ENCODE results near the gene PLSCR1. TPM values are rescaled to one million over a fixed set of nuclear protein-coding genes. Genes with fewer than 3 reads are reported as not detected.

The PLSCR1 gene
- total RNA-seq, 1 experiment from 2014 or later, result 48.9 TPM

DNA sequence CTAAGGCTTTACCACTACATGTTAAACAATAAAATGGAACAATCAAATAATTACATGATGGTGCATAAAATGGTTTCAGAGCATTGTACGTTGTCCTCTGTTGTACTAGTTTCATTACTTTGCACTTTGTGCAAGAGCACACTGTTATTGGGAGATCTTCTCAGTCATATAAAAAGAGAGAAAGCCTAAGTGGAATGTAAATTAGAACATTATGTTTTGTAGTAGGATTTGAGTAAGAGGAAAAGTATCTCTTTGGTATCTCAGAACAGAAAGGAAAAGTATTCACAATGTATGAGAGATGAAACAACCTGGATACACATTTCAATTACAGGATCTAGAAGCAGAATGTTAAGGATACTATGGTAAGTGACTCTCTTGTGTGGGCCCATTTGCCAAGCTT is 48.2 kb downstream of the PLSCR1 start:
- no peaks in the 10 kb centered on the region for H3K23me2 ChIP-seq (ENCODE audit: insufficient read length, low read depth, low read length, poor library complexity, severe bottlenecking)
- no peak overlapping the region for H4K5ac ChIP-seq (ENCODE audit: insufficient read length, low read depth, low read length)
- peaks cover 8 to 10% of the 10 kb centered on the region in 2 experiments; a peak in 3 of 5 replicates for H3K9me3 Mint-ChIP-seq
- H3K14ac ChIP-seq (ENCODE audit: insufficient read depth, low read length), result no peak overlapping the region
- H2BK12ac ChIP-seq (ENCODE audit: insufficient read length, low read depth, low read length), result no peak overlapping the region
- H4K91ac ChIP-seq (ENCODE audit: insufficient read length, low read depth, low read length), result no peak overlapping the region
- no peak overlapping the region for H2AK5ac ChIP-seq (ENCODE audit: insufficient read length, low read length)
- TF ChIP-seq, protein P1, sequence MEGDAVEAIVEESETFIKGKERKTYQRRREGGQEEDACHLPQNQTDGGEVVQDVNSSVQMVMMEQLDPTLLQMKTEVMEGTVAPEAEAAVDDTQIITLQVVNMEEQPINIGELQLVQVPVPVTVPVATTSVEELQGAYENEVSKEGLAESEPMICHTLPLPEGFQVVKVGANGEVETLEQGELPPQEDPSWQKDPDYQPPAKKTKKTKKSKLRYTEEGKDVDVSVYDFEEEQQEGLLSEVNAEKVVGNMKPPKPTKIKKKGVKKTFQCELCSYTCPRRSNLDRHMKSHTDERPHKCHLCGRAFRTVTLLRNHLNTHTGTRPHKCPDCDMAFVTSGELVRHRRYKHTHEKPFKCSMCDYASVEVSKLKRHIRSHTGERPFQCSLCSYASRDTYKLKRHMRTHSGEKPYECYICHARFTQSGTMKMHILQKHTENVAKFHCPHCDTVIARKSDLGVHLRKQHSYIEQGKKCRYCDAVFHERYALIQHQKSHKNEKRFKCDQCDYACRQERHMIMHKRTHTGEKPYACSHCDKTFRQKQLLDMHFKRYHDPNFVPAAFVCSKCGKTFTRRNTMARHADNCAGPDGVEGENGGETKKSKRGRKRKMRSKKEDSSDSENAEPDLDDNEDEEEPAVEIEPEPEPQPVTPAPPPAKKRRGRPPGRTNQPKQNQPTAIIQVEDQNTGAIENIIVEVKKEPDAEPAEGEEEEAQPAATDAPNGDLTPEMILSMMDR (conservative IDR thresholded peaks at IDR 0.05), result no peak
- no peaks in the 10 kb centered on the region for H3K27me3 ChIP-seq (ENCODE audit: insufficient read depth, low read length)
- no peak overlapping the region for H3K18ac ChIP-seq (ENCODE audit: insufficient read length, low read depth, low read length)
- no peak overlapping the region for H3K27ac Mint-ChIP-seq
- no peak for DNase-seq
- H3K27me3 Mint-ChIP-seq (ENCODE audit: low read depth), result no peaks in the 10 kb centered on the region
- no peak overlapping the region for H3K23ac ChIP-seq (ENCODE audit: insufficient read length, low read depth, low read length)
- no peaks in the 10 kb centered on the region for H3K4me1 ChIP-seq (ENCODE audit: insufficient read depth, low read length)
- no peak overlapping the region for H2BK5ac ChIP-seq (ENCODE audit: insufficient read length, low read length)
- H3K79me1 ChIP-seq (ENCODE audit: insufficient read depth, low read depth, low read length, poor library complexity, severe bottlenecking), result no peaks in the 10 kb centered on the region
- no peak overlapping the region for H4K8ac ChIP-seq (replicated peaks; ENCODE audit: insufficient read length, low read depth, low read length)
- no peak overlapping the region for H3K4me2 ChIP-seq (ENCODE audit: insufficient read depth, insufficient read length, low read length)
- no peak overlapping the region for H3K4ac ChIP-seq (ENCODE audit: low read depth, low read length)
- H3K9me3 ChIP-seq (ENCODE audit: control insufficient read depth, low read depth, low read length), result no peaks in the 10 kb centered on the region
- no peak overlapping the region for H3K27ac ChIP-seq (ENCODE audit: insufficient read length, low read depth, low read length)
- H3K36me3 Mint-ChIP-seq (ENCODE audit: insufficient read depth in 1 of 3, low read depth in 3 of 3), result peaks cover 0 to 13% (median 0%) of the 10 kb centered on the region in 3 experiments; a peak in 3 of 7 replicates
- peaks cover 7 to 10% of the 10 kb centered on the region in 2 experiments; a peak in 3 of 4 replicates for H3K4me1 Mint-ChIP-seq
- H3K4me3 Mint-ChIP-seq, result no peak overlapping the region
- H2BK15ac ChIP-seq (ENCODE audit: low read depth, low read length), result no peak overlapping the region
- H4K20me1 ChIP-seq (ENCODE audit: control insufficient read depth, insufficient read depth, insufficient read length), result no peaks in the 10 kb centered on the region
- WGBS (ENCODE audit: extremely low coverage, insufficient read length, low lambda C conversion rate), result no CpG with 5 or more reads among the region's 1 CpG
- H3K9ac ChIP-seq (ENCODE audit: extremely low read depth, insufficient read length, low read length), result no peak overlapping the region
- no peak overlapping the region for H2BK20ac ChIP-seq (ENCODE audit: low read depth, low read length, poor library complexity, severe bottlenecking)
- H2BK120ac ChIP-seq (ENCODE audit: low read depth, low read length, poor library complexity, severe bottlenecking), result no peak overlapping the region
- no peak overlapping the region for H3K56ac ChIP-seq (ENCODE audit: insufficient read length, low read depth, low read length)
- no peak overlapping the region for H3T11ph ChIP-seq (ENCODE audit: low read length)
- no peak overlapping the region for H2AFZ ChIP-seq (ENCODE audit: low read length)
- H3K79me2 ChIP-seq (ENCODE audit: insufficient read depth, low read length), result no peaks in the 10 kb centered on the region

Measured in H9 (cell line).